Measurements from ENCODE around the gene CSRNP3. TPM values are rescaled to one million over a fixed set of nuclear protein-coding genes. Genes with fewer than 3 reads are reported as not detected.

Gene CSRNP3
- total RNA-seq, 1 donor from 2014 or later: 31.2 TPM

GRCh38 chr2:165436559-165436958 lies 32.9 kb upstream of the CSRNP3 start:
- no peak for TF ChIP-seq CTCF (IDR thresholded peaks at IDR 0.05; ENCODE audit: unreplicated experiment)
- no peaks in the 10 kb centered on the region for H3K9me3 Mint-ChIP-seq
- H3K27me3 Mint-ChIP-seq (ENCODE audit: low read depth): no peaks in the 10 kb centered on the region
- DNase-seq (ENCODE audit: low spot score in 2 of 2, unreplicated experiment in 2 of 2): no peak
- H3K36me3 Mint-ChIP-seq: no peaks in the 10 kb centered on the region
- no peak overlapping the region for H3K4me3 Mint-ChIP-seq
- no peak overlapping the region for H3K27ac Mint-ChIP-seq
- peaks cover 10% of the 10 kb centered on the region for H3K4me1 Mint-ChIP-seq

- Mint-ChIP-seq H3K9me3 (peaks cover 10% of the 10 kb centered on the region), H3K36me3 (no peaks in the 10 kb centered on the region), H3K4me3 (no peak overlapping the region), H3K4me1 (peaks cover 13% of the 10 kb centered on the region), H3K27me3 (ENCODE audit: low read depth) (no peaks in the 10 kb centered on the region), H3K27ac (peak overlapping the region; percentile 82)
- no peak for TF ChIP-seq CTCF (IDR thresholded peaks at IDR 0.05; ENCODE audit: unreplicated experiment)
- DNase-seq (ENCODE audit: low spot score in 2 of 2, unreplicated experiment in 2 of 2): peak in 1 of 2 experiments; percentile 38
These were observed 29.1 kb upstream of the CSRNP3 start for GRCh38 chr2:165440367-165440766.

GRCh38 chr2:165443511-165443910 lies 26.0 kb upstream of the CSRNP3 start:
- H3K27me3 Mint-ChIP-seq (ENCODE audit: low read depth): no peaks in the 10 kb centered on the region
- H3K36me3 Mint-ChIP-seq: no peaks in the 10 kb centered on the region
- no peak overlapping the region for H3K4me3 Mint-ChIP-seq
- H3K9me3 Mint-ChIP-seq: peaks cover 14% of the 10 kb centered on the region
- peaks cover 13% of the 10 kb centered on the region for H3K4me1 Mint-ChIP-seq
- no peak for TF ChIP-seq CTCF (IDR thresholded peaks at IDR 0.05; ENCODE audit: unreplicated experiment)
- DNase-seq (ENCODE audit: low spot score in 2 of 2, unreplicated experiment in 2 of 2): no peak
- H3K27ac Mint-ChIP-seq: no peak overlapping the region

GRCh38 chr2:165448406-165448805 lies 21.1 kb upstream of the CSRNP3 start:
- Mint-ChIP-seq H3K4me3 (no peak overlapping the region), H3K27me3 (ENCODE audit: low read depth) (no peaks in the 10 kb centered on the region), H3K9me3 (peaks cover 18% of the 10 kb centered on the region), H3K4me1 (peaks cover 15% of the 10 kb centered on the region), H3K36me3 (no peaks in the 10 kb centered on the region), H3K27ac (no peak overlapping the region)
- DNase-seq (ENCODE audit: low spot score in 2 of 2, unreplicated experiment in 2 of 2): no peak
- no peak for TF ChIP-seq CTCF (IDR thresholded peaks at IDR 0.05; ENCODE audit: unreplicated experiment)

GRCh38 chr2:165450156-165450555 lies 19.3 kb upstream of the CSRNP3 start:
- no peaks in the 10 kb centered on the region for H3K27me3 Mint-ChIP-seq (ENCODE audit: low read depth)
- H3K4me1 Mint-ChIP-seq: peaks cover 13% of the 10 kb centered on the region
- TF ChIP-seq CTCF (IDR thresholded peaks at IDR 0.05; ENCODE audit: unreplicated experiment): no peak

GRCh38 chr2:165452327-165452726 lies 17.2 kb upstream of the CSRNP3 start:
- H3K4me3 Mint-ChIP-seq: no peak overlapping the region
- TF ChIP-seq CTCF (IDR thresholded peaks at IDR 0.05; ENCODE audit: unreplicated experiment): no peak
- H3K4me1 Mint-ChIP-seq: peaks cover 13% of the 10 kb centered on the region
- H3K9me3 Mint-ChIP-seq: peaks cover 14% of the 10 kb centered on the region
- H3K27me3 Mint-ChIP-seq (ENCODE audit: low read depth): no peaks in the 10 kb centered on the region
- peaks cover 2% of the 10 kb centered on the region for H3K36me3 Mint-ChIP-seq
- DNase-seq (ENCODE audit: low spot score in 2 of 2, unreplicated experiment in 2 of 2): no peak
- H3K27ac Mint-ChIP-seq: no peak overlapping the region

More at GRCh38 chr2:165450156-165450555, 19.3 kb upstream of the CSRNP3 start:
- no peak for DNase-seq (ENCODE audit: low spot score in 2 of 2, unreplicated experiment in 2 of 2)
- peaks cover 13% of the 10 kb centered on the region for H3K9me3 Mint-ChIP-seq
- no peak overlapping the region for H3K4me3 Mint-ChIP-seq
- H3K36me3 Mint-ChIP-seq: no peaks in the 10 kb centered on the region
- no peak overlapping the region for H3K27ac Mint-ChIP-seq
